GM12878 (cell line): ENCODE measurements around the gene DLST. TPM values are rescaled to one million over a fixed set of nuclear protein-coding genes. Genes with fewer than 3 reads are reported as not detected.
A peak's percentile ranks its signal among the peaks of the same experiment; 100 is the strongest.

ENCODE experiments used
- ATAC-seq: fragments of 200-7000 bp; cut with Tn5 transposase; 3 replicates; pipeline ENCODE4 v1.9.1; 2020; ENCODE audit warnings: mild to moderate bottlenecking, moderate library complexity
- BruUV-seq: library from RNA; stranded (reverse); fragments of 400-500 nt; replicated peaks from 2 replicates; lab custom pipeline; 2021; lab: Mats Ljungman, UMichigan
- CTCF ChIA-PET: fragments of 300-600 bp; sonication (Branson Sonifier 250); formaldehyde crosslinking; extraction: SDS; loops from one replicate; lab custom pipeline; 2021; ENCODE audit warnings: inconsistent platforms; lab: Yijun Ruan, JAX
- POLR2A ChIA-PET: fragments of 350-600 bp; formaldehyde crosslinking; extraction: SDS; loops from one replicate; lab custom pipeline; 2021; ENCODE audit warnings: inconsistent platforms; lab: Charles Lee
- RAD21 ChIA-PET: fragments of 300-600 bp; sonication (Branson Sonifier 250); formaldehyde crosslinking; loops from one replicate; lab custom pipeline; 2023; ENCODE audit warnings: antibody characterized with exemption; ENCODE audit not compliant: unreplicated experiment; lab: Charles Lee
- SMC1A ChIA-PET: fragments of 300-600 bp; sonication (Branson Sonifier 250); formaldehyde crosslinking; loops from one replicate; lab custom pipeline; 2023; ENCODE audit not compliant: unreplicated experiment, uncharacterized antibody; lab: Charles Lee
- DNase-seq: peaks from one replicate; pipeline ENCODE4 v3.0.0-alpha.2; 2011; ENCODE audit warnings: low read depth, low spot score
- FAIRE-seq: peaks from 3 replicates; lab custom pipeline; 2011; peaks lifted over from hg19 to GRCh38; lab: Jason Lieb, UNC
- H2AFZ ChIP-seq: 2 replicates; pipeline ENCODE4 v1.6.0; 2011; ENCODE audit warnings: low read depth, low read length, control low read depth; ENCODE audit not compliant: control insufficient read depth
- H3K27ac ChIP-seq: 2 replicates; pipeline ENCODE4 v1.5.1; 2011; ENCODE audit warnings: control low read depth; ENCODE audit not compliant: control insufficient read depth, insufficient read depth
- H3K27me3 ChIP-seq, 2 experiments: replicated peaks in 1 of 2; 2 replicates each; pipeline versions ENCODE4 v1.6.0 to v1.6.1; 2011; ENCODE audit warnings: low read length in 1 of 2; ENCODE audit not compliant: control insufficient read depth in 2 of 2, insufficient read depth in 2 of 2
- H3K36me3 ChIP-seq, 2 experiments: 2 replicates each; pipeline ENCODE4 v1.5.1; 2011; ENCODE audit warnings: low read length in 1 of 2; ENCODE audit not compliant: control insufficient read depth in 2 of 2, insufficient read depth in 2 of 2
- H3K4me1 ChIP-seq: 2 replicates; pipeline ENCODE4 v1.6.1; 2011; ENCODE audit warnings: mild to moderate bottlenecking, low read length, moderate library complexity, mixed read lengths; ENCODE audit not compliant: control insufficient read depth, insufficient read depth
- H3K4me2 ChIP-seq: 2 replicates; pipeline ENCODE4 v1.6.0; 2011; ENCODE audit warnings: control low read depth; ENCODE audit not compliant: control insufficient read depth, insufficient read depth
- H3K4me3 ChIP-seq: fragments of 200-600 bp; sonication (generic); 2 replicates; pipeline ENCODE4 v1.5.1; 2016
- H3K79me2 ChIP-seq: 2 replicates; pipeline ENCODE4 v1.6.0; 2011; ENCODE audit warnings: low read length; ENCODE audit not compliant: control insufficient read depth, insufficient read depth
- H3K9ac ChIP-seq: 2 replicates; pipeline ENCODE4 v1.8.0; 2011; ENCODE audit warnings: low read length, control low read depth, mixed read lengths; ENCODE audit not compliant: control insufficient read depth, insufficient read depth
- H3K9me3 ChIP-seq: replicated peaks from 3 replicates; pipeline ENCODE4 v1.5.1; 2011; ENCODE audit warnings: mild to moderate bottlenecking, low read length; ENCODE audit not compliant: control insufficient read depth, insufficient read depth
- H4K20me1 ChIP-seq: 2 replicates; pipeline ENCODE4 v1.6.0; 2011; ENCODE audit not compliant: control insufficient read depth, insufficient read depth
- BHLHE40 ChIP-seq, 2 experiments: fragments of 450-650 bp in 1 of 2; IDR thresholded peaks; 2 replicates each; pipeline ENCODE4 v1.6.1; 2011 to 2017; ENCODE audit warnings: low read depth in 2 of 2, borderline replicate concordance in 1 of 2, improper control_type of control experiment in 1 of 2, low read length in 1 of 2, mild to moderate bottlenecking in 1 of 2
- CTCF ChIP-seq, 3 experiments: IDR thresholded peaks in 2 of 3; conservative IDR thresholded peaks in 1 of 3; 2 replicates each; pipeline ENCODE4 v1.5.1; 2011; ENCODE audit warnings: low read depth in 3 of 3, low read length in 3 of 3, mild to moderate bottlenecking in 3 of 3, control low read depth in 2 of 3, moderate library complexity in 2 of 3, inconsistent platforms in 1 of 3, mixed read lengths in 1 of 3; ENCODE audit not compliant: control insufficient read depth in 2 of 3, insufficient read depth in 1 of 3; ENCODE audit errors: extremely low read depth in 1 of 3
- EED ChIP-seq: sonication (generic); IDR thresholded peaks from 2 replicates; pipeline ENCODE4 v1.6.1; 2016; ENCODE audit warnings: antibody characterized with exemption, low read depth
- EGR1 ChIP-seq, 2 experiments: IDR thresholded peaks; 1 replicate in 1 of 2; 2 replicates in 1 of 2; pipeline ENCODE4 v1.6.1; 2011 to 2012; ENCODE audit warnings: low read depth in 2 of 2, low read length in 2 of 2, borderline replicate concordance in 1 of 2, mild to moderate bottlenecking in 1 of 2, moderate library complexity in 1 of 2
- IKZF1 ChIP-seq: fragments of 450-650 bp; conservative IDR thresholded peaks from 2 replicates; pipeline ENCODE4 v1.6.1; 2017; ENCODE audit warnings: antibody characterized with exemption, mild to moderate bottlenecking
- NR2F1 ChIP-seq: fragments of 450-650 bp; conservative IDR thresholded peaks from 2 replicates; pipeline ENCODE4 v1.6.1; 2017; ENCODE audit warnings: mild to moderate bottlenecking
- PKNOX1 ChIP-seq: fragments of 450-650 bp; IDR thresholded peaks from 2 replicates; pipeline ENCODE4 v1.6.1; 2016; ENCODE audit warnings: mild to moderate bottlenecking
- WGBS: methylation state at CpG from one replicate; pipeline ENCODE4 v1.1.6; 2016; ENCODE audit warnings: low lambda C conversion rate; ENCODE audit not compliant: insufficient replicate concordance, insufficient coverage; ENCODE audit errors: missing lambda C conversion rate; 5-methylcytosine and 5-hydroxymethylcytosine counted together
- in situ Hi-C: fragments of 300-500 bp; cut with MboI; formaldehyde crosslinking; loops from 9 replicates; pipeline ENCODE4 v1.14.3; 2018; ENCODE audit warnings: mixed read lengths
- intact Hi-C: fragments of 100-400 bp; cut with micrococcal nuclease; formaldehyde crosslinking; loops from one replicate; pipeline ENCODE4 v1.14.2; 2022; ENCODE audit not compliant: unreplicated experiment
- polyA plus RNA-seq, 11 experiments: library from polyadenylated mRNA; depleted of rRNA in 4 of 11; unstranded in 6 of 11; stranded (reverse) in 5 of 11; fragments of >200 nt; fragmentation: Nextera tagmentation in 4 of 11; fragmentation: Illumina TruSeq in 1 of 11; extraction: Ambion mirVana in 4 of 11; extraction: Trizol in 1 of 11; gene quantifications; 1 replicate in 1 of 11; 2 replicates in 10 of 11; pipeline versions ENCODE4 v1.2.1 to v1.2.3, GENCODE V29; 2011 to 2016; ENCODE audit warnings: inconsistent platforms in 2 of 11, missing spikeins in 2 of 11, low read depth in 1 of 11
- total RNA-seq, 4 experiments: library from RNA; depleted of rRNA in 3 of 4; stranded (reverse); fragments of >200 nt in 3 of 4; fragmentation: Illumina TruSeq in 1 of 4; extraction: Trizol in 1 of 4; gene quantifications; 2 replicates each; pipeline versions ENCODE4 v1.2.1 to v1.2.3, GENCODE V29; 2013 to 2021
- TF ChIP-seq, protein P1 (sequence below): fragments of 450-650 bp; IDR thresholded peaks from 2 replicates; pipeline ENCODE4 v1.6.1; 2017; ENCODE audit warnings: mild to moderate bottlenecking, moderate library complexity

The DLST gene
- total and polyA plus RNA-seq, 10 of the 15 experiments (the other 5 are each of a cell fraction or from before 2014, with no cell fraction given) = 2.9 to 141 (median 67.7) TPM

GRCh38 chr14:74945261-74945851, 63.6 kb downstream of the DLST start:
- Histone ChIP-seq H3K4me3 (no peak overlapping the region), H3K79me2 (no peaks in the 10 kb centered on the region), H3K9me3 (no peaks in the 10 kb centered on the region), H3K9ac (no peak overlapping the region), H3K27ac (no peak overlapping the region), H3K36me3 (no peaks in the 10 kb centered on the region), H2AFZ (no peak overlapping the region)
- ChIA-PET RAD21 (interaction anchor here (0.7 to 2.0 kb wide), 8 partner anchors 10 to 145 kb away, joined by 3 to 6 read pairs (median 4); partner anchors contain the start of gene PGF), CTCF (interaction anchor here (0.7 to 9.1 kb wide), 34 partner anchors 9 to 359 kb away, joined by 3 to 129 read pairs (median 5); partner anchors contain the start of genes EIF2B2 and ZC2HC1C), POLR2A (no interaction called here)
- in situ Hi-C loops = no loop called here
- DNase-seq = no peak
- no peak for ATAC-seq
- no TSS peak for BruUV-seq
- WGBS = 70% methylated on average over 17 of the region's 17 CpGs
- TF ChIP-seq EGR1 (IDR thresholded peaks at IDR 0.05; ENCODE audit: borderline replicate concordance in 1 of 2, low read depth in 2 of 2, low read length in 2 of 2) (no peak), CTCF (IDR thresholded peaks at IDR 0.05 in 2 of 3, conservative IDR thresholded peaks at IDR 0.05 in 1 of 3; ENCODE audit: control insufficient read depth in 2 of 3, extremely low read depth in 1 of 3, insufficient read depth in 1 of 3, low read depth in 3 of 3, low read length in 3 of 3) (peak; percentile 19 to 59 (median 52); a peak in 5 of 6 replicates), BHLHE40 (IDR thresholded peaks at IDR 0.05; ENCODE audit: borderline replicate concordance in 1 of 2, low read depth in 2 of 2, low read length in 1 of 2) (peak in 1 of 2 experiments; percentile 54; a peak in 2 of 4 replicates), EED (0 out of 2 replicates have a peak, but pooled peaks have one; percentile 29), NR2F1 (0 out of 2 replicates have a peak, but pooled peaks have one; percentile 44), PKNOX1 (no peak), IKZF1 (peak; percentile 33)
- TF ChIP-seq, protein P1, sequence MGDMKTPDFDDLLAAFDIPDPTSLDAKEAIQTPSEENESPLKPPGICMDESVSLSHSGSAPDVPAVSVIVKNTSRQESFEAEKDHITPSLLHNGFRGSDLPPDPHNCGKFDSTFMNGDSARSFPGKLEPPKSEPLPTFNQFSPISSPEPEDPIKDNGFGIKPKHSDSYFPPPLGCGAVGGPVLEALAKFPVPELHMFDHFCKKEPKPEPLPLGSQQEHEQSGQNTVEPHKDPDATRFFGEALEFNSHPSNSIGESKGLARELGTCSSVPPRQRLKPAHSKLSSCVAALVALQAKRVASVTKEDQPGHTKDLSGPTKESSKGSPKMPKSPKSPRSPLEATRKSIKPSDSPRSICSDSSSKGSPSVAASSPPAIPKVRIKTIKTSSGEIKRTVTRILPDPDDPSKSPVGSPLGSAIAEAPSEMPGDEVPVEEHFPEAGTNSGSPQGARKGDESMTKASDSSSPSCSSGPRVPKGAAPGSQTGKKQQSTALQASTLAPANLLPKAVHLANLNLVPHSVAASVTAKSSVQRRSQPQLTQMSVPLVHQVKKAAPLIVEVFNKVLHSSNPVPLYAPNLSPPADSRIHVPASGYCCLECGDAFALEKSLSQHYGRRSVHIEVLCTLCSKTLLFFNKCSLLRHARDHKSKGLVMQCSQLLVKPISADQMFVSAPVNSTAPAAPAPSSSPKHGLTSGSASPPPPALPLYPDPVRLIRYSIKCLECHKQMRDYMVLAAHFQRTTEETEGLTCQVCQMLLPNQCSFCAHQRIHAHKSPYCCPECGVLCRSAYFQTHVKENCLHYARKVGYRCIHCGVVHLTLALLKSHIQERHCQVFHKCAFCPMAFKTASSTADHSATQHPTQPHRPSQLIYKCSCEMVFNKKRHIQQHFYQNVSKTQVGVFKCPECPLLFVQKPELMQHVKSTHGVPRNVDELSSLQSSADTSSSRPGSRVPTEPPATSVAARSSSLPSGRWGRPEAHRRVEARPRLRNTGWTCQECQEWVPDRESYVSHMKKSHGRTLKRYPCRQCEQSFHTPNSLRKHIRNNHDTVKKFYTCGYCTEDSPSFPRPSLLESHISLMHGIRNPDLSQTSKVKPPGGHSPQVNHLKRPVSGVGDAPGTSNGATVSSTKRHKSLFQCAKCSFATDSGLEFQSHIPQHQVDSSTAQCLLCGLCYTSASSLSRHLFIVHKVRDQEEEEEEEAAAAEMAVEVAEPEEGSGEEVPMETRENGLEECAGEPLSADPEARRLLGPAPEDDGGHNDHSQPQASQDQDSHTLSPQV = no peak
- TF ChIP-seq, all 136 proteins: peak for 5
- FAIRE-seq = no peak
- Histone ChIP-seq H3K4me1 (peaks cover 30% of the 10 kb centered on the region), H3K4me2 (no peak overlapping the region), H3K27me3 (no peaks in the 10 kb centered on the region), H4K20me1 (no peaks in the 10 kb centered on the region)
- SMC1A ChIA-PET = interaction anchor here (1.0 to 6.1 kb wide), 4 partner anchors 84 to 359 kb away, joined by 3 to 32 read pairs (median 6); no protein-coding TSS in a partner anchor
- intact Hi-C loops = loop anchor here (10.0 kb wide), 1 partner anchor 359 kb away; no protein-coding TSS in a partner anchor
